ENCODE measurements around the gene TRABD2B.

The TRABD2B gene

DNA sequence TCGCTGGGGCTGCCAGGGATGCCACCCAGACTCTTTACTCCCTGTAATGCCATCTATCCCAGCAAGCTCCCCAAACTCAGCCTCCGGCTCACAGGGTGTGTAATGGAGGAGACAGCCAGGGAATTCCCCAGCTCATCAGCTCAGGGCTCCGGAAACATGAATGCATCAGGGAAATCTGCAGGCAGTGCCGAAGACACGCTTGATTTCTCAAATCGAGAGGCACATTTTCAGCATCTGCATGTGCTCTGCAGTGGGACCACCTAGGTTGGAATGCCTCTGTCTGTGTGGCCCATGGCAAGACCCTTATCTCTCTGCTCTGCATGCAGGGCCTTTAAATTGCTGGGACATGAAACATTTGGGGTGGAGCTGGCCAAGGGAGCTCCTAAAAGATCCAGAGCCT lies 170.1 kb downstream of the TRABD2B start:
- DNase-seq (ENCODE audit: low spot score) = no peak

DNA sequence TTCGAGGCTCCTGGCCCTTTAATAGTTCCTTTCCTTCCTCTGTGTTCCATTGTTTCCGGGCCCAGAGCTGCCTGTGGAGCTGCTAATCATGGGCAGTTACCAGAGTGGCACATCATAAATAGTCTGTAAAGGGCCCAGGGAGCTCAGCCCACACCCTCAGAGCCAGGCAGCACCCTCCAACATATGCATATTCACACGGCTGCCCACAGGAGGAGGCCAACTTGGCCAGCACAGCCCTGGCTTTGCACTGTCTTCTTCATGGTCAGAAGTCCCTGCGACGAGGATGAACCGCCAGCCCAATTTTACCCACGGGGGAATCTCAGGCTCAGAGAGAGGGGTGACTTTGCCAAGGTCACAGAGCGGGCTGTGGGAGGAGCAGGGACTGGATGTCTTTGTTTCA lies 172.5 kb downstream of the TRABD2B start:
- no peak for DNase-seq (ENCODE audit: low spot score)

- no peak for DNase-seq (ENCODE audit: low spot score)
Observed at GRCh38 chr1:47824297-47824696, 172.9 kb downstream of the TRABD2B start.

DNA sequence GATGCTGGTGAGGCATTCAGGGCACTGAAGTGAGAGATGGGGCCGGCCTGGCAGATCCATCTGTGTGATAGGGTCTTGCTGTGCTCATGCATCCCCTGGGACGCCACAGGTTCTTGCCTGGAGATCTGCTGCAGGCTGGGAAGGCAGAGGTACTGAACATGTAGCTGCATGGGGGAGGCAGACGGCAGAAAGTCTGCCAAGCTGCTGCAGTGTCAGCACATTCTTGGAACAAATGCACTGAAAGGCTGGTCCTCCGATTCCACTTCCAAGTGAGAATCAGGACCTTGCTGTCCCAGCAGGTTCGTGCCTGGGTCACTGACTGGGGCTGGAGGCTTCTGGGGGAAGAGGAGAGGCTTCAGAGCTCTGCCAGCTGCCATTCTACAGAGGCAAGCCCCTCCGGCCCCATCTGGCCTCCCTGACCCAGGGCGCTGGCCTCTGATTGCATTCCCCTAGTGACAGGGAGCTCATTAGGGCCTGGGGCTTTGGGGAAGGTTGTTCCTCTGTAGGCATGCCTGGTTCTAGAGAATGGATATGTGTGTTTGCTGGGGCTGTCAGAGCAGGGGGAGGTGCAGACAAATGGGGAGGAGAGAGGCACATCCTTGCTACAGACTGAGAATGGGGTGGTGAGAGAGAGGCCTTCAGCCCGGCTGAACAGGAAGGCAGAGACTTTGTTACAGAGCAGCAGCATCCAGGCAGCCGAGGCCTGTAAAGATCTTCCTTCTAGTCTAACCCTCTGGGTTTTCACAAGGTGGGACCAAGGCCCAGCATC lies 174.0 kb downstream of the TRABD2B start:
- no peak for DNase-seq (ENCODE audit: low spot score)

DNA sequence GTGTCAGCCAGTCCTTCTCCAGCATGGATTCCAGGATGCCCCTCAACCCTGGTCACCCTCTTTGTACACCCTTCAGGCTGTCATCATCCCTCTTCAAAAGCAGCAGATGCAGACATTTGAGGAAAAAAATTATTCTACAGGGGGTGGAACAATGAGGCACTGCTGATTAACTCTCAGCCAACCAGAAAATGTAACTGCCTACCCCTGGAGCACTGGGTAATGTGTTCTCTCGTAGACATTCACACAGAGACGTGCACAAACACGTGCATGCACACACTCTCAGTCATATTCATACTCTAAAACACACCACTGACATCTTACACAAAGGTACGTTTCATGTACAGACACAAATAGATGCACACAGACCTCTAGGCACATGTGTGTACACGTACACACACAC lies 175.4 kb downstream of the TRABD2B start:
- DNase-seq (ENCODE audit: low spot score) = no peak

DNA sequence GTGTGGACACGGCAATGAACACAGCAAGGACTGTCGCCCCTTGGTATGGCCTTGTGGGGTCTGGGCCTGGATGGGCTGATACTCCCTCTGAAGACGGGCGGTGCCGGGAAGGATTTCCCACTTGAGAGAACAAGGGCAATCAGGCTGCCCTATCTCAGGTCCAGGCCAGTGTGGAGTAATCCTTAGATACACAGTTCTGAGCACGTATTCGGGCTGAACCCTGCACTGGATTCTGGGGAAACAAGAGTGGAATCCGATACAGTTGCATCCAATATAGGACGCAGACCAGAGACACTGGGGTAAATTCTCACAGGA lies 177.7 kb downstream of the TRABD2B start:
- no peak for DNase-seq (ENCODE audit: low spot score)

- DNase-seq (ENCODE audit: low spot score) = no peak
Observed at GRCh38 chr1:47818682-47819573, 178.3 kb downstream of the TRABD2B start.

- no peak for DNase-seq (ENCODE audit: low spot score)
Observed at GRCh38 chr1:47817861-47818260, 179.3 kb downstream of the TRABD2B start.

GRCh38 chr1:47816325-47817071 lies 180.7 kb downstream of the TRABD2B start:
- no peak for DNase-seq (ENCODE audit: low spot score)

GRCh38 chr1:47814612-47815395 lies 182.4 kb downstream of the TRABD2B start:
- no peak for DNase-seq (ENCODE audit: low spot score)

- DNase-seq (ENCODE audit: low spot score) = no peak
Observed at GRCh38 chr1:47813970-47814369, 183.2 kb downstream of the TRABD2B start.

- DNase-seq (ENCODE audit: low spot score) = no peak
Observed at GRCh38 chr1:47812904-47813514, 184.2 kb downstream of the TRABD2B start.

GRCh38 chr1:47810964-47811682 lies 186.1 kb downstream of the TRABD2B start:
- DNase-seq (ENCODE audit: low spot score) = no peak

- DNase-seq (ENCODE audit: low spot score) = no peak
Observed at GRCh38 chr1:47809301-47810084, 187.7 kb downstream of the TRABD2B start.

DNA sequence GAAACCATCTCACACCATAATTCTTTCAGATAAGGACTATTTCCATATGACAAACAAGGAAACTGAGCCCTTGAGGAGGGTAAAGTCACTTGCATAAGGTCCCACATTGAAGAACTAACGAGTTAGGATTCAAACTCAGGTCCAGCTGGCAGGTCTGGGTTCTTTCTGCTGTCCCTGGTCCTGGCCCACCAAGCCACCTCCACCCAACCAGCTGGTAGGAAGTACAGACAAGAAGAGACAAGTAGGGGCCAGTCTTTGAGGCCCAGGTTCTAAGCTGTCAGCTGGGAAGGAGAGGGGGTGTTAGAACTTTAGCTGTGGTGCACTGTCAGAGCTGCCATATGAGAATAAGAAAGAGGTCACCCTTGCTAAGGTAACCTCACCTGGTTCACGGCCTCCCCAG lies 188.6 kb downstream of the TRABD2B start:
- DNase-seq (ENCODE audit: low spot score) = no peak

DNA sequence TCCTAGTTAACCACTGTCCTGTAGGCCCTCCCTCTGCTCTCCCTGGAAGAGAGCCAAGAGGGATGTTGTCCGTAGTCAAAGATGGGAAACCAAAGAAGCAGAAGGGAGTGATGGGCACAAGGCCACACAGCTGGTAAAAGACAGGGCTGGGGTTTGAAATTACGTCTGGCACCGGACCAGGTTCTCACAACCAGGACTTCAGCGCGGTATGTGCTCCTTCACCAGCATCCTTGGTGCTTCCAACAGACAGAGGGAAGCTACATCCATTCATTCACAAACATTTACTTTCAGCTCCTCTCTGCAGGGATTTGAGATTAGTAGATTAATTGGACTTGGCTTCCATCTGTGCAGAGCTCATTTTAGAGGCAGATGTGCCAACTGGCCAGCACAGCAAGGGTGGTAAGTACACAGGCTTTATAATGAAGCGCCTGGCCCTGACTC lies 191.2 kb downstream of the TRABD2B start:
- DNase-seq (ENCODE audit: low spot score) = no peak

DNA sequence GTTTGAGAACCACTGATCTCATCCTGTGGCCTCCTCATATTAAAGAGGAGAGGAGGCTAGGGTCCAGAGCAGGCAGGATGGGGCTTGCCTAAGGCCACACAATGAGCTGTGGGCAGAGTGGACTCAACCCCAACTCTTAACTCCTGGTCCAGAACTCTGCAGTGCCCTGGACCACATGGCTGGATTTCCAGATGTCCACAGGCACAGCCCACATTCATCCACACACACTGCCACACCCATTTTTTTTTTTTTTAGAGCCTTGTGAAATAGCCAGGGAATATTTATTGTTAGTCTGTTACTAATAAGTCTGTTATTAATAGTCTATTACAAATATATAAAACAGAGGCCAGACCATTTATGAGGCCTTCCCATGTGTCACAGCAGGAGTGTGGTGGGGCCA lies 192.2 kb downstream of the TRABD2B start:
- no peak for DNase-seq (ENCODE audit: low spot score)

GRCh38 chr1:47803815-47804501 lies 193.2 kb downstream of the TRABD2B start:
- DNase-seq (ENCODE audit: low spot score) = no peak

GRCh38 chr1:47797575-47797974 lies 199.6 kb downstream of the TRABD2B start:
- no peak for DNase-seq (ENCODE audit: low spot score)
